Hematopoietic multipotent progenitor cell treated with erythropoietin and hydrocortisone succinate and interleukin-3 and kit ligand, for 17 days (in vitro differentiated cells): ENCODE measurements around the gene C19orf25.

Experiments used
- DNase-seq: peaks from one replicate; pipeline ENCODE4 v3.0.0-alpha.2; 2015; ENCODE audit warnings: low spot score

The C19orf25 gene

GRCh38 chr19:1466461-1467214, 12.4 kb downstream of the C19orf25 start:
- no peak for DNase-seq

- no peak for DNase-seq
Measured at GRCh38 chr19:1466018-1466460, 13.0 kb downstream of the C19orf25 start.

GRCh38 chr19:1465191-1466016, 13.6 kb downstream of the C19orf25 start:
- DNase-seq, result no peak

GRCh38 chr19:1461862-1462261, 17.2 kb downstream of the C19orf25 start:
- no peak for DNase-seq

GRCh38 chr19:1460033-1460995, 18.7 kb downstream of the C19orf25 start:
- no peak for DNase-seq

GRCh38 chr19:1459479-1459878, 19.5 kb downstream of the C19orf25 start:
- no peak for DNase-seq

- DNase-seq, result no peak
Measured at GRCh38 chr19:1457892-1458291, 21.1 kb downstream of the C19orf25 start.

- no peak for DNase-seq
Measured at GRCh38 chr19:1457031-1457739, 21.8 kb downstream of the C19orf25 start.

GRCh38 chr19:1456121-1456900, 22.7 kb downstream of the C19orf25 start:
- no peak for DNase-seq

GRCh38 chr19:1455336-1456120, 23.5 kb downstream of the C19orf25 start:
- DNase-seq, result peak; percentile 93

- peak; percentile 20 for DNase-seq
Measured at GRCh38 chr19:1455002-1455335, 24.0 kb downstream of the C19orf25 start.

- no peak for DNase-seq
Measured at GRCh38 chr19:1453525-1454364, 25.3 kb downstream of the C19orf25 start.

- no peak for DNase-seq
Measured at GRCh38 chr19:1452802-1453524, 26.1 kb downstream of the C19orf25 start.

- no peak for DNase-seq
Measured at GRCh38 chr19:1451916-1452801, 26.9 kb downstream of the C19orf25 start.

GRCh38 chr19:1450735-1451731, 28.0 kb downstream of the C19orf25 start:
- no peak for DNase-seq
